ENCODE data around the gene FAM13A.

DNA sequence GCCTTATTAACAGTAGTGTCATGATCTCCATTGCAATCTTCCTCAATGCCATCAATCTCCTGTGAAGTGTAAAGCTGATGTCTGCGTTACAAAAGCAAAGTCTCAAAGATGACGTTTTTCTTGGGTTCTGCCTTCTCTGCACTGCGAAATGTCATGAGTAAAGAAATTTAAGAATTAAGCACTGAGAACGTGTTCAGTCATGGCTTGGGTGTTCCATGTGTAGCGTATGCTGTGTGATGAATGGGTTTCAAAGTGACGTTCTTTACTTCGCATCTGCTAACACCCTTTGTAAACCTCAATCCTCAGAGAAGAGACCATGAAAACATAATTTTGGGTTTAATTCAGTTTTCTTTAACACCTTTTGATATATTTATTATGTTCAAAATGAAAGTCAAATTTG is 360.4 kb downstream of the FAM13A start:
- TF ChIP-seq, protein P1, sequence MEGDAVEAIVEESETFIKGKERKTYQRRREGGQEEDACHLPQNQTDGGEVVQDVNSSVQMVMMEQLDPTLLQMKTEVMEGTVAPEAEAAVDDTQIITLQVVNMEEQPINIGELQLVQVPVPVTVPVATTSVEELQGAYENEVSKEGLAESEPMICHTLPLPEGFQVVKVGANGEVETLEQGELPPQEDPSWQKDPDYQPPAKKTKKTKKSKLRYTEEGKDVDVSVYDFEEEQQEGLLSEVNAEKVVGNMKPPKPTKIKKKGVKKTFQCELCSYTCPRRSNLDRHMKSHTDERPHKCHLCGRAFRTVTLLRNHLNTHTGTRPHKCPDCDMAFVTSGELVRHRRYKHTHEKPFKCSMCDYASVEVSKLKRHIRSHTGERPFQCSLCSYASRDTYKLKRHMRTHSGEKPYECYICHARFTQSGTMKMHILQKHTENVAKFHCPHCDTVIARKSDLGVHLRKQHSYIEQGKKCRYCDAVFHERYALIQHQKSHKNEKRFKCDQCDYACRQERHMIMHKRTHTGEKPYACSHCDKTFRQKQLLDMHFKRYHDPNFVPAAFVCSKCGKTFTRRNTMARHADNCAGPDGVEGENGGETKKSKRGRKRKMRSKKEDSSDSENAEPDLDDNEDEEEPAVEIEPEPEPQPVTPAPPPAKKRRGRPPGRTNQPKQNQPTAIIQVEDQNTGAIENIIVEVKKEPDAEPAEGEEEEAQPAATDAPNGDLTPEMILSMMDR (IDR thresholded peaks at IDR 0.05): no peak
- no peak for TF ChIP-seq POLR2A (IDR thresholded peaks at IDR 0.05)

Data from esophagus squamous epithelium (tissue), 4 donors.